SK-N-MC (cell line): ENCODE results near the gene XXYLT1.

ENCODE experiments used
- DNase-seq: peaks from one replicate; pipeline ENCODE4 v3.0.0-alpha.2; 2011; ENCODE audit warnings: low read depth, low spot score
- H3K27ac ChIP-seq: fragments of 200-600 bp; sonication (generic); 2 replicates; pipeline ENCODE4 v1.5.1; 2016; ENCODE audit warnings: mixed run types
- H3K36me3 ChIP-seq: fragments of 200-600 bp; sonication (generic); 2 replicates; pipeline ENCODE4 v1.6.1; 2017; ENCODE audit warnings: antibody characterized with exemption, low read length, mixed read lengths; ENCODE audit not compliant: insufficient read depth
- H3K4me3 ChIP-seq: fragments of 200-600 bp; sonication (generic); 2 replicates; pipeline ENCODE4 v1.5.1; 2016
- H3K9ac ChIP-seq: fragments of 200-600 bp; sonication (generic); 2 replicates; pipeline ENCODE4 v1.8.0; 2017; ENCODE audit warnings: mixed run types, mixed read lengths; ENCODE audit not compliant: insufficient read length
- H3K9me3 ChIP-seq: fragments of 200-600 bp; sonication (generic); 2 replicates; pipeline ENCODE4 v1.6.1; 2017; ENCODE audit warnings: low read depth, mild to moderate bottlenecking, antibody characterized with exemption, low read length, moderate library complexity, mixed read lengths
- EZH2 ChIP-seq: fragments of 200-600 bp; sonication (generic); IDR thresholded peaks from one replicate; pipeline ENCODE4 v1.6.1; 2017; ENCODE audit warnings: antibody characterized with exemption
- FOXP2 ChIP-seq: optimal IDR thresholded peaks from 2 replicates; pipeline ENCODE3; 2011; ENCODE audit warnings: mild to moderate bottlenecking, moderate library complexity; ENCODE audit not compliant: insufficient read depth; ENCODE audit errors: extremely low read length, control extremely low read depth
- POLR2AphosphoS5 ChIP-seq: IDR thresholded peaks from 2 replicates; pipeline ENCODE4 v1.6.1; 2012; ENCODE audit warnings: mild to moderate bottlenecking, low read depth, low read length, borderline replicate concordance

The XXYLT1 gene

DNA sequence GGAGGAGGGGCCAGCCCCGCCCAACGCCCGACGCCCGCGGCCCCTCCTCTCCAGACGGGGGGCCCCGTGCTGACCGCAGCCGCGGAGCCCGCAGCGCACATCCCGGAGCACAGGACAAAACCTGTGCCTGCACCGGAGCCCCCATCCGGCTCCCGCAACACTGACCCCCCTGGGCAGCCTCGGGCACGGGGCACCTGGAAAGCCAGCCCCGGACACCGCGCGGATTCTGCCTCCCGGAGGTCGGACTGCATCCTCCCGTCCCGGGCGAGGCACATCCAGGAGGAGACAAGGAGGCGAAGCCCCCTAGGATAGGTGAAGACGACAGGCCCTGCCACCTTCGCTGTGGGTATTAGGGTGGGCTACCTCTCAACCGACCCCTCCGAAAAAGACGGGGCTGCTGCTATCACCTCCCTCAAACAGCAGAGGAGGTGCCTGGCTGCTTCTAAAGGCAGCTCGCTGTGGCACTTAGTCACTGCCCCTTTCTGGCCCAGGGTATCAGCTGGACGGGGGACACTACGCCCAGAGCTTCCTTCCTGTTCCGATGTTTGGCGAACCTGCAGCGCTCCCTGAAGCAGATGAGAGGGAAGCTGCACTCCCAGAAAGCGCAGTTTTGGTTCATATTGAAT, 10.6 kb downstream of the XXYLT1 start:
- H3K27ac ChIP-seq = no peak overlapping the region
- H3K9ac ChIP-seq = peak overlapping the region; percentile 11
- H3K36me3 ChIP-seq = peaks cover 1% of the 10 kb centered on the region; the same call in 1 of the 2 replicates
- no peak for TF ChIP-seq FOXP2
- no peak for TF ChIP-seq POLR2AphosphoS5
- TF ChIP-seq EZH2 = no peak
- no peaks in the 10 kb centered on the region for H3K9me3 ChIP-seq
- no peak for DNase-seq
- H3K4me3 ChIP-seq = peak overlapping the region; percentile 84

DNA sequence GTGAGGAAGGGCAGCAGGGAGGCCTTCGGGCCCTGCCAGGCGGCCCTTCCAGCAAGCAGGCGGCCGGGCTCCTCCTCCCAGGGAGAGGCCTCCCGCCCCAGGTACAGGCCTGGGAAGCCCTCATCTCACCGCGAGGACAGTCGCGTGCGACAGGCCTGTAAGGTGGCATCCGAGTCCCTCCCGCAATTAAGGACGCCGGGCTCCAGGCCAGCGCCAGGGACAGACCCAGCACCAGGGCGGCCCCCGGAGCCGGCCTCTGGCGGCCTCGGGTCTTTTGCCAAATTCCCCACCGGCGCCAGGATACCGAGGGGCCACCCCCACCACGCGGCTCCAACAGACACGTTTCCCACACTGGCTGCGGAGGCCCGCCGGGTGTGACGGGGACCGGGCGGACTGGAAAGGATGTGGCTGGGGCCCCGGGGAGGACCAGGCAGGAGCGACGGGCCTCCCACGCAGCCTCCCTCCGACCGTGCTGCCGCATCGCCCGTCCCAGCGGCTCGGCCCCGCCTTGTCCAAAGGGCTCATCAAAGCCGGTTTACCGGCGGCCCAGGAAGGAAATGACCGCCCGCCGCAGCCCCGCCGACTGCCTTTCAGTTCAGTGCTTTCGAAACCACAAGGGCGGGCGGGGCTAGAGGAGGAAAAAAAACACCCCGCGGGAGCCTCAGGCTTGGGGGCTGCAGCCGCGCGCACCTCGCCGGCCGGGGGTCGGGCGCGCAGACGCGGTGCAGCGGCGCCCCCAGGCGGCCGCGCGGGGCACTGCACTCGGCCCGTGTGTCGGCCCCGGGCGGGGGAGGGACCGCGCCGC, 11.3 kb downstream of the XXYLT1 start:
- H3K36me3 ChIP-seq = no peaks in the 10 kb centered on the region
- no peaks in the 10 kb centered on the region for H3K9me3 ChIP-seq
- H3K4me3 ChIP-seq = peak overlapping the region; percentile 84
- peak; percentile 43; the same call in 1 of the 2 replicates for TF ChIP-seq POLR2AphosphoS5
- no peak for TF ChIP-seq FOXP2
- DNase-seq = peak; percentile 28
- H3K27ac ChIP-seq = peak overlapping the region; percentile 81
- H3K9ac ChIP-seq = peak overlapping the region; percentile 80

DNA sequence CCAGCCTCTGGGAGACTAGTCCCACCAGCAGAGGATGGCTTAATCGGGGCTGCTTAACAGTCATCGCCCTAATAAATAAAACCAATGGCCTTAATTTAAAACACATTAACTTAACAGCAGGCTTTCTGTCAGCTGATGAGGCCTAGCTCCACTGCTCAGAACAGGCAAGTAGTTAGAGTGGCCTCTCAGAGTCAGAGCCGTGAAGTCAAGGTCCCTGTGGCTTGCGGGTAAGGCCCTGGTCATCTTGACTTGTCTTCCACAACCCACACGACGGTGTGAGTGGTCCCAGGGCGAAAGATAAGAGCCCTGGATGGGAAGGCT, 11.8 kb downstream of the XXYLT1 start:
- Histone ChIP-seq H3K27ac (peak overlapping the region; percentile 81), H3K4me3 (peak overlapping the region; percentile 84), H3K9me3 (no peaks in the 10 kb centered on the region), H3K9ac (peak overlapping the region; percentile 80), H3K36me3 (no peaks in the 10 kb centered on the region)
- no peak for DNase-seq
- no peak for TF ChIP-seq FOXP2
- no peak for TF ChIP-seq POLR2AphosphoS5
- TF ChIP-seq EZH2 = no peak

DNA sequence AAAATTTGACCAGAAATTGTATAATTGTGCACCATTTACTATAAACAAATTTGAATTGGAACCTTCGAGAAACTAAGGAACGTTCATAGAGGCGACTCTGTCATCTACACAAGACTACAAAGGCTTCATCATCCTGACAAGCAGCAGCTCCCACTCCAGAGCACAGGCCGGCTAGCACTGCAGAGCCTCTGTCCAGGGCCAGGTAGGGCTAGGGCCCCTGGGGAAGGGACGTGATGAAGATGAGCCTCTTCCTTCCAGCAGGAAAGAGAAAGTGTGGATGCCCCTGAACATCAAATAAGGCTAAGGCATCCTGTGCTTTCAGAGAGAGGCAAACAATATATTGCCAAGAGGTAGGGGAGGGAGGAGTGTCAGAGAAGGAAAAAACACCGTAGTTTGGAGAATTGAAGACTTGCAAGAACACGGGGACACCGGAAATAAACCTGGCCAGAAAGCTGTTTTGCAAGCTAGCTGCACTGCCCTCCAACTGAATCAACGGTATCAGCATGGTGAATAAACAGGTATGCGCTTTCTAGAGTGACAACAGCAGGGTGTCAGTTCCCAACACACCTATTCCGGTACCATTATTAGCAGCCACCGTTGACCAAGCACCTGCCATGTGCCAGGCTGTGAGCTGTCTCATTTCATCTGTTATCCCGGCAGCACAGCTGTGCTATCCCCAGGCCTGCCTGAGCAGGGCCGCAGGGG, 12.4 kb downstream of the XXYLT1 start:
- TF ChIP-seq EZH2 = no peak
- no peak for TF ChIP-seq FOXP2
- TF ChIP-seq POLR2AphosphoS5 = no peak
- Histone ChIP-seq H3K4me3 (peak overlapping the region; percentile 84), H3K9ac (peak overlapping the region; percentile 80), H3K36me3 (no peaks in the 10 kb centered on the region), H3K27ac (peak overlapping the region; percentile 81), H3K9me3 (no peaks in the 10 kb centered on the region)
- DNase-seq = no peak

DNA sequence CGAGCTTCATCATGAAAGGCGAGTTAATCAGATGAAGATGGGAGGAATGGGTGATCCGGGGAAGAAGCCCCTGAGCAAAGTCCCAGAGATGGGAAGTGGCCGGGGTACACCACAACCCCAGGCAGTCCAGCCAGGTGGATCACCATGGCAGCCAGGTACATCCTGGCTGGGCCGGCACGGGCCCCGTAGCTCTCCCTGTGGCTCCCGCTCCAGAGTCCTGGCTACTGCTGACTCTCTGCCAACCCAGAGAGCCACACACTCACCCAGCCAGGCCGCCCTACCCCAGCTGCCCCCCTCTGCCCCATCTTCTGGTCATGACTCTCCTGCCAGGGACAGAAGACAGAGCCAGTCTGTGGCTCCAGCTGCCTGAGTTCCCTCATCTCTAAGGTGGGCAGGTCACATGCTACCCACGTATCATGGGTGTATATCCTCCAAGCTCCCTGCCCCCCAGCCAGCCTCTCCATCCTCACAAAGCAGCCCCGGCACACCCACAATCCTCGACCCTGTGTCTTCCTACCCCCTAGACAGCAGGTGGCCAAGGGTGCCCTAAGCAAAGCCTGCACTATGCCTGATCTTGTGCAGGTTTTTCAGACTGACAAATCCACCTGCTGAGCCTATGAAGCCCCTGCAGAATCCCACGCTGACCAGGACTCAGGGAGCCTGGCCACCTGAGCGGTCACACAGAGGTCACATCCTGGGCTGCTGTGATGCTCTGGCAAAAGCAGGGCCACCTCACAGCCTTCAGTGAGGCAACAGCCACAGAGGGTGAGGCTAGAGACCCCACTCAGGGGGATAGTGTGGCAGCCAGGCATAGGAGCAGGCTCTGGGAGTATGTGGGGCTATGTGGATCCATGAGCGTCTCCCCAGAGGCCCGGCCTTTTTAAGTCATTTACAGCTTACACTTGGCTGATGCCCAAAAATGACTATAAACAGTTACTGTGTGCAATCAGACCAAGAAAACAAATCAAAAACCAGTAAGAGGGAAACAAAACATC, 13.2 kb downstream of the XXYLT1 start:
- no peak overlapping the region for H3K4me3 ChIP-seq
- DNase-seq = no peak
- no peak overlapping the region for H3K27ac ChIP-seq
- H3K9me3 ChIP-seq = no peaks in the 10 kb centered on the region
- no peaks in the 10 kb centered on the region for H3K36me3 ChIP-seq
- H3K9ac ChIP-seq = no peak overlapping the region
- TF ChIP-seq EZH2 = no peak
- no peak for TF ChIP-seq POLR2AphosphoS5
- TF ChIP-seq FOXP2 = no peak

DNA sequence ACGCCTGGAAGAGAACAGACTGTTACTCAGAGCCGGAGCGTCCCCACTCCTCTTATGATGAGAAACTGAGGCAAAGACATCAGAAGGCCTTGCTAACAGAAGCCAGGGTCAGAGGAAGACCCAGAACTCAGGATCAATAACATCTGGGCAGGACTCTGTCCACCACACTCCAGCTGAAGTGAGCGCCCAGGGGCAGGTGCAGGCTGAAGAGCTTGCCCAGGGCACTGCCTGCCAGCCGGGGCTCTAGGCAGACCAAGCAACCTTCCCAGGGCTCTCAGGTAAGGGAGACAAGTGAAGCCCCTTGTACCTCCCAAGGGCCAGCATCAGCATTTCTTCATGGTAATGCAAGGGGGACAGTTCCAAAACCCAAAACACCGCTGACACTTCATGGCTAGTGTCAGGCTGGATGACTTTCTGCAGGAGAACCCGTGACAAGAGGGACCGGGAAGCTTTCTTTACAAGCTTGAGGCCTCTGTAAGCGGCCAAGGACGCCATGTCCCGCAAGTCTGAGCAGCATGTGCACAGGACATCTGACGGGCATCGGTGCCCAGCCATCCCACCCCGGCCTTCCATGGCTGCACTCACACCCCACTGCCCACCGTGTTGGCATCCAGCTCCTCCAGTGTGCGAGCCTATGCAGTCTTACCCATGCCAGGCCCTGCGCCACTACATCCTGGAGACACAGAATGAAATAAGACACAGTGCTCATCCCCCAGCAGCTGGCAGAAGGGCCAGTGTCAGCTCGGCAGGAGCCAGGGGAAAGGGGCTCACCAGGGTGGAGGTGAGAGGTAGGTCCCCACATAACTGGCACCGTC, 14.1 kb downstream of the XXYLT1 start:
- Histone ChIP-seq H3K27ac (no peak overlapping the region), H3K9me3 (no peaks in the 10 kb centered on the region), H3K36me3 (no peaks in the 10 kb centered on the region), H3K9ac (no peak overlapping the region), H3K4me3 (no peak overlapping the region)
- DNase-seq = no peak
- TF ChIP-seq EZH2 = no peak

DNA sequence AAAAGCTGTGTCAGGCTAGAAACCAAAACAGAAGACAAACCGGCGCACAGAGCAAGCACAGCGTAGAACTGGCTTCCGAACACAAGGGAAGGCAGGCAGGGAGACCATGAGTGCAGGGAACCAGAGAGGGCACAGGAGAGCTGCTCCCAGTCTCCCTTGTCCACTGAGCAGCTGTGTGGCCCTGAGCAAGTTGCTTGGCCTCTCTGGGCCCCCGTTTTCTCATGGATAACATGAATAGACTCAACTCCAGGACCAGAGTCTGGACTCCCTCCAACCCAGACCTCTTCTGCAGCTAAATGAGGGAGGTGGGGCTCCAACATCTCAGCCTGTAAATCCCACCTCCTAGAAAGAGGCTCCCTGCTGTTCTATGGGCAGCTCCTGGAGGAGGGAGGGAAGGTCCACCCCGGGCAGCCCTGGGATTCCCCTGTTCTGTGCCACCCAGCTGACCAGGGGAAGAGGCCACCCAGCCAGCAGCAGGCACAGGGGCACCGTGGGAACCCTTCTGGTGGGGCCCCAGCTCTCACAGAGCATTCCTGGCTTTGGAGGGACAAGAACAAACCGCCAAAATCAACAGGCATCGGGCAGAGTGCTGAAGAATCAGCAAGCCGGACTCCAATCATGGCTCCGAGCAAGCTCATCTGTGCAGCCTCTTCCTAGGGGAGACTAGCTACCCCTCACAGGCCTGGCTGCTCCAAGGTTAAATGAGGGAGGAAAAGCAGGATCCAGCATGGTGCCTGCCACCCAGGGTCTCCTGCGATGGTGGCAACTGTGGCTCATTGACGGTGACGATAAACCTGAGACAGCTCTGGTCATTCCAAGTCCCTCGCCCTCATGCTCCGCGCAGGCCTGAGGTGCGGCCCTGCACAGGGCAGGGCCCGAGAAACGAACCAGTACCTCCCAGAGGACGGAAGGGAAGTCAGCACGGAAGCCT, 15.1 kb downstream of the XXYLT1 start:
- TF ChIP-seq EZH2 = no peak
- TF ChIP-seq FOXP2 = no peak
- TF ChIP-seq POLR2AphosphoS5 = no peak
- no peak overlapping the region for H3K9ac ChIP-seq
- H3K27ac ChIP-seq = peak overlapping the region; percentile 52; the same call in 1 of the 2 replicates
- H3K4me3 ChIP-seq = no peak overlapping the region
- DNase-seq = no peak
- no peaks in the 10 kb centered on the region for H3K36me3 ChIP-seq
- no peaks in the 10 kb centered on the region for H3K9me3 ChIP-seq
